DND-41 (cell line): ENCODE measurements around the gene GEMIN7.

Source experiments
- EZH2 ChIP-seq: IDR thresholded peaks from 3 replicates; pipeline ENCODE4 v1.6.1; 2012; ENCODE audit warnings: borderline replicate concordance, low read depth, mild to moderate bottlenecking, moderate library complexity, low read length, inconsistent platforms; ENCODE audit not compliant: severe bottlenecking
- TF ChIP-seq, protein P1 (sequence below): IDR thresholded peaks from 2 replicates; pipeline ENCODE4 v1.5.1; 2012; ENCODE audit warnings: borderline replicate concordance, low read length, moderate library complexity, mild to moderate bottlenecking; ENCODE audit not compliant: poor library complexity, severe bottlenecking; ENCODE audit errors: extremely low read depth

DNA sequence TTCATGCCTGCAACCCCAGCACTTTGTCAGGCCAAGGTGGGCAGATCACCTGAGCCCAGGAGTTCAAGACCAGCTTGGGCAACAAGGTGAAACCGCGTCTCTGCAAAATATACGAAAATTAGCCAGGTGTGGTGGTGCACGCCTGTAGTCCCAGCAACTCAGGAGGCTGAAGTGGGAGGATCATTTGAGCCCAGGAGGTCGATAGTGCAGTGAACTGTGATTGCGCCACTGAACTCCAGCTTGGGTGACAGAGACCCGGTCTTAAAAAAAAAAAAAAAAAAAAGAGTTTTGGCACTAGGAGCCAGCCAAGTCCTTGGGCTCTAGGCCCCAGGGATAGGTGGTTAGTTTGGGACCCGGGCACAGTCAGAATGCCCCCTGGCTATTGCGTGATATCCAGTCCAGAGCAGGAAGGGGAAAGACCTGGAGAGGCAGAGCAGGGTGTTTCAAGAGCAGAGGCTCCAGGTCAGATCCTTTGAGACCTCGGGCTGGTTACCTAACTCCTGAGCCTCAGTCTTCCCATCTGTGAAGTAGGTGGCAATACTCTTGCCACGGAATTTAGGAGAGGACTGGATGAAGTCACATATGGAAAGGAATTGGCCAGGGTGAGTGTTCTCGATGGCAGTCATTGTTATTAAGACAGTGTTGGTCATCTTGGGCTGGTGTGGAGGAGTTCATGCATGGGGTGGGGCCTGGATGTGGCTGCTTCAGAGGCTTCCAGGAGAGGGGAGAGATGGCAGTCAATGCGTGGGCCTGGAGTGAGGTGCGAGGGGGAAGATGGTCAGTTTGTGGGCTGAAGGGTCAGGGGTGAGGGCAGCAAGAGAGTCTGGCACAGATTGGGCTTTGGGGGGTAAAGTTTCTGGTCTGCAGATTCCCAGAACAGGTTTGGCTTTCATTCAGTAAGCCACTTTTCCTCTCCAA, 16.7 kb downstream of the GEMIN7 start:
- TF ChIP-seq, protein P1, sequence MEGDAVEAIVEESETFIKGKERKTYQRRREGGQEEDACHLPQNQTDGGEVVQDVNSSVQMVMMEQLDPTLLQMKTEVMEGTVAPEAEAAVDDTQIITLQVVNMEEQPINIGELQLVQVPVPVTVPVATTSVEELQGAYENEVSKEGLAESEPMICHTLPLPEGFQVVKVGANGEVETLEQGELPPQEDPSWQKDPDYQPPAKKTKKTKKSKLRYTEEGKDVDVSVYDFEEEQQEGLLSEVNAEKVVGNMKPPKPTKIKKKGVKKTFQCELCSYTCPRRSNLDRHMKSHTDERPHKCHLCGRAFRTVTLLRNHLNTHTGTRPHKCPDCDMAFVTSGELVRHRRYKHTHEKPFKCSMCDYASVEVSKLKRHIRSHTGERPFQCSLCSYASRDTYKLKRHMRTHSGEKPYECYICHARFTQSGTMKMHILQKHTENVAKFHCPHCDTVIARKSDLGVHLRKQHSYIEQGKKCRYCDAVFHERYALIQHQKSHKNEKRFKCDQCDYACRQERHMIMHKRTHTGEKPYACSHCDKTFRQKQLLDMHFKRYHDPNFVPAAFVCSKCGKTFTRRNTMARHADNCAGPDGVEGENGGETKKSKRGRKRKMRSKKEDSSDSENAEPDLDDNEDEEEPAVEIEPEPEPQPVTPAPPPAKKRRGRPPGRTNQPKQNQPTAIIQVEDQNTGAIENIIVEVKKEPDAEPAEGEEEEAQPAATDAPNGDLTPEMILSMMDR = no peak
- no peak for TF ChIP-seq EZH2
